ENCODE measurements around the gene DNMT3B.
"Not testable (repeated sequence)": the region's sequence is repeated elsewhere in the genome, so short reads cannot be mapped to it uniquely, and the experiment has no call there.

The DNMT3B gene

DNA sequence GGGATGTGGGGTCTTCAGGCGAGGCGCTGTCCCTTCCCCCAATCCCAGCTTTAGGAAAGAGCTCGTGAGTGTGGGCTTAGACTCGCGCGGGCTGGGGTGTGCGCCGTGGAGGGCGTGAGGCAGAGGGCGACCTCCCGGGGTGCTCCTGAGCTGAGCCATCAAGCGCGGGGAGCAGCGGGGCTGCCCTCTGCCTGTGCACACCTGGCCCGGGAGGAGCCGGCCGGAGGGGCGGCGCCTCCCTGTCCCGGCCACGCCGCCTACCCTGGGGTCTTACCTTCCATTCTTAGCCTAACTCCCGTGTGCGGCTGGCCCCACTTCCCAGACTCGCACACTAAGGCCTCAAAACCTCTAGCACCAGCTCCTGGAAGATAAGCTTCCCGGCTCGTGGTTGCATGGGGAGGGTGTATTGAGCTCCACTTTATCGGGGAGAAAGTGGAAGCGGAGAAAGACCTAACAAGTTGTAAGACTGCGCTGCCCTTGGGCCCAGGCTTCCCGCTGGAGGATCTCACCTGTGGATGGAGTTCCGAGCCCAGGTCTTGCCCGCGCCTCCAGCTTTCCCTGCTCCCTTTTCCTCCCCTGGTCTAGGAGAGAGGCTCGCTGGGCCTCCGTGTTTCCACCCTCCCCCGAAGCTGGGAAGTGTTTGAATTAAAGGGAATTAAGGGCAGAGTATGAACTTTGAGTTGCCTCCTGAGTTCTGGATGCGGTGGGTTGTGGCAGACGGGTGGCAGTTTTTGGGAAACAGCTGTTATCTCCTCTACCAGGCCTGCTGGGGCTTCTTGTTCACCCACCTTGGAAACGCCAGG lies 1.2 kb downstream of the DNMT3B start:
- peak; percentile 11 for DNase-seq (ENCODE audit: low spot score)

DNA sequence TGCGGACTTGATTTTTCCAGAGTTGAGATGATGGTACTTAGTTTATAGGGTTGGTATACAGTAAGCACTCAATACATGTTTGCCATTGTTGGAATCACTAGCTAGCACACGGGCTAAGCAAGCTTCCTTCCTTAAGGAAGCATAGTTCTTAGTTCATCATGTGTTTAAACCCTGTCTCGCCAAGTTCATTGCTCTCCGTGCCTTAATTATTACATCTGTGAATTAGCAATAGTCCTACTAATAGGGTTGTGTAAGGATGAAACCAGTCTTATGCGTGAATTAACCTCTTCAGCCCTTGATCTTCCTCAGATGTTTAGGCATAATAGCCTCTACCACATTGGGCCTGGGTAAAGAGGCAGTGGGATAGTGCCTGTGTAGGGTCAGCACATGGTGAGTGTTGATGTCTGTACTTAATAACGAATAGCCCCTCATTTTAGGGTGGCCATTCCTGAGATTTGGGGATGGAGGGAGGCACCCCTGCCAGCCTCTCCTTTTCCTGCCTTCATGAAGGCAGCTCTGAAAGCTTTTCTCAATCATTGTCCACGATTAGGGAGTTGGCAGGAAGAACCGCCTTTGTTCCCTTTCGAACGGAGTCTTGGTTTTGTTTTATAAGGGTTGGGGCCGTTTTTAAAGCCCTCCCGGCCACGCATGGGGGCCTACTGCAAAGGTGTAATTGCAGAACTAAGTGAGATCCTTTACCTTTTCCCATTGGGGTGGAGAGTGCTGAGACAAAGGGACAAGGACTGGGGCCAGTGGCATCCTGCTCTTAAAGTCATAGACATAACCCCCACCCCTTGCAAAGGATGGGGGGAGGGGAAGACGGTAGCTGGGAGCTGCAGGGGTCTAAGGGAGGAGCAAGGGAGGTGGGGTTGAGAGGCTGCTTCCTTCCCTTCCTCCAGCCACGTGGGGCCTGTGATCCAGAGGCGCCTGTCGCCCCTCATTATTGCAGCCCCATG lies 2.1 kb downstream of the DNMT3B start:
- DNase-seq (ENCODE audit: low spot score): no peak

DNA sequence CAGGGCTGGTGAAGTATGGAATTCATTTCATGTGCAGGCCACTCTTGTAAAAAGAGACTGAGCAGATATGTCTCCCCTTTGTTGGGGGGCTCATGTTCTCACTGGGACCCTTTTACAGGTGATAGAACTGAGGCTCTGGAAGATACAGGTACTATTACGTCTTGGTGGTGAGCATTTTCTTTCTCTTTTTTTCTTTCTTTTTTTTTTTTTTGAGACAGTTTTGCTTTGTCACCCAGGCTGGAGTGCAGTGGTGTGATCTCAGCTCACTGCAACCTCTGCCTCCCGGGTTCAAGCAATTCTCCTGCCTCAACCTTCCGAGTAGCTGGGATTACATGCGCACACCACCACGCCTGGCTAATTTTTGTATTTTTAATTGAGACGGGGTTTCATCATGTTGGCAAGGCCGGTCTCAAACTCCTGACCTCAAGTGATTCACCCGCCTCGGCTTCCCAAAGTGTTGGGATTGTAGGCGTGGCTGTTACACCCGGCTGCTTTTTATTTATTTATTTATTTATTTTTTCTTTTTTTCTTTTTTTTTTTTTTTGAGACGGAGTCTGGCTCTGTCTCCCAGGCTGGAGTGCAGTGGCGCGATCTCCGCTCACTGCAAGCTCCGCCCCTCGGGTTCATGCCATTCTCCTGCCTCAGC lies 3.2 kb downstream of the DNMT3B start:
- DNase-seq (ENCODE audit: low spot score): not testable (repeated sequence)

DNA sequence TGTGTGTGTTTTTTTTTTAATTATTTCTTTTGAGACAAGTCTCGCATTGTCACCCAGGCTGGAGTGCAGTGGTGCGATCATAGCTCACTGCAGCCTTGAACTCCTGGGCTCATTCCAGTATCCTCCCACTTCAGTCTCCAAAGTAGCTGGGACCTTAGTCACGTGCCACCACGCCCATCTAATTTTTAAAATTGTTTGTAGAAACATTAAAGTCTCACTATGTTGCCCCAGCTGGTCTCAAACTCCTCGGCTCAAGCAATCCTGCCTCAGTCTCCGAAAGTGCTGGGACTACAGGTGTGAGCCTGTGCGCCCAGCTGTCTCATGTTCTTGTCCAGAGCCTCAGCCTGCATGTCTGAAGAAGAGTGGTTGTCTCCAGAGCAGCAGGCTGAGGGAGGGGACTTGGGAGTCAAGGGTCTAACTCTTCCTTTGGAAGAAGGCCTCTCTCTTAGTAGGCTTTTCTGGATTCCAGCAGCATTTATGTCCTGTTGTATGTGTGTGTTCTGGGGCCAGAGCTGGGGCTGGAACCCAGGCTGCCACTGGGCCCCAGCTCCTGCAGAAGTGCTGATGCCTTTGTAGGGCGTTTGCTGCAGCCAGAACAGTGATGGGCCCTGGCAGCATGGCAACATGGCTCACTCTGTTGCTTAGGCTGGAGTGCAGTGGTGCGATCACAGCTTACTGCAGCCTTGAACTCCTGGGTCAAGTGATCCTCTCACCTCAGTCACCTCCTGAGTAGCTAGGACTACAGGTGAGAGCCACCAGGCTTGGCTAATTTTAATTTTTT lies 5.4 kb downstream of the DNMT3B start:
- DNase-seq (ENCODE audit: low spot score): no peak

DNA sequence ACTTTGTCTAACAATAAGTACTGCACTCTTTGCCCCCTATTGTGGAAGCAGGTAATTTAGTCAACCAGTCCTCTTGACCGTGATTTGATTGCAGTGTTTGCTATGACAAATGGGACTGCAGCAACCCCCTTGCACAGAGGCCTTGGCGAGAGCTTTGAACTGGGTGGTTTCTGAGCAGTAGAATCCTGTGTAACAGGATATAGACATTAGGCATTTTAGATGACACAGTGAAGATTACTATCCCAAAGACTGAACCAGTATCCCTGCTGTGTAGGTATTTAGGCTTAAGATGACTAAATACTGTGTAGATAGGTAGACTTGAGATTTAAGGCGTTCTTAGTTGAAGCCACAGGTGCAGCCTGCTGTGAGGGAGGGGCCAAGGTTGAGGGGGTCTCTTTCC lies 9.9 kb downstream of the DNMT3B start:
- DNase-seq (ENCODE audit: low spot score): no peak

DNA sequence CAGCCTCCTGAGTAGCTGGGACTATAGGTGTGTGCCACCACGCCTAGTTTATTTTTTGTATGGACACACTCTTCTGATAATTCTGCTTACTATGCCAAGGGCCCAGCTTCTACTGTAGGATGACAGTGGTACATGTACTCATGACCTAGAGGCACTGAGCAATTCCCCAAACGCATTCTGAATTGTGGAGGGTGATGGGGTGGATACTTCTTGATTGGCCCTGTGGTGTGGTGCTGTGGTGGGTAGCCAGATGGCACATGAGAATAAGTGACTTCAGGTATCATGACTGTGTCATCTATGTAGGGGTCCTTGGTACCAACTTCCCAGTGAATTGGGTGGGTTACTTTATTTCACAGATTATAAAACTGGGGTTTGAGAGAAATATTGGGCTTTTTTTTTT lies 11.0 kb downstream of the DNMT3B start:
- DNase-seq (ENCODE audit: low spot score): no peak

DNA sequence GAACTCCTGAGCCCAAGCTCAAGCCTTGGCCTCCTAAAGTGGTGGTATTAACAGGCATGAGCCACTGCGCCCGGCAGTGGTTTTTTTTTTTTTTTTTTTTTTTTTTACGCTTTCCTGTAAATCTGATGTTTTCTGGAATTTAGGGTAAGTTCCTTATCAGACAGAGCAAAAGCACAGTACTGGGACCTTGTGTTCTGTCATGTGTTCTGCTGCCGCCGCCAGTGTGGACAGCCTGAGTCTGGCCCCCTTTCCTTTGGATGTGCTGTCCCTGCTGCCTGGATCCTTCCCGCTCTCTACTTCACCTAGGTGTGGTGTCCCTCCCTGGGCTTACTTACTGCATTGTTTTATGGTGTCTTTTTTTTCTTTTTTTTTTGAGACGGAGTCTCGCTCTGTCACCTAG lies 11.7 kb downstream of the DNMT3B start:
- DNase-seq (ENCODE audit: low spot score): no peak

DNA sequence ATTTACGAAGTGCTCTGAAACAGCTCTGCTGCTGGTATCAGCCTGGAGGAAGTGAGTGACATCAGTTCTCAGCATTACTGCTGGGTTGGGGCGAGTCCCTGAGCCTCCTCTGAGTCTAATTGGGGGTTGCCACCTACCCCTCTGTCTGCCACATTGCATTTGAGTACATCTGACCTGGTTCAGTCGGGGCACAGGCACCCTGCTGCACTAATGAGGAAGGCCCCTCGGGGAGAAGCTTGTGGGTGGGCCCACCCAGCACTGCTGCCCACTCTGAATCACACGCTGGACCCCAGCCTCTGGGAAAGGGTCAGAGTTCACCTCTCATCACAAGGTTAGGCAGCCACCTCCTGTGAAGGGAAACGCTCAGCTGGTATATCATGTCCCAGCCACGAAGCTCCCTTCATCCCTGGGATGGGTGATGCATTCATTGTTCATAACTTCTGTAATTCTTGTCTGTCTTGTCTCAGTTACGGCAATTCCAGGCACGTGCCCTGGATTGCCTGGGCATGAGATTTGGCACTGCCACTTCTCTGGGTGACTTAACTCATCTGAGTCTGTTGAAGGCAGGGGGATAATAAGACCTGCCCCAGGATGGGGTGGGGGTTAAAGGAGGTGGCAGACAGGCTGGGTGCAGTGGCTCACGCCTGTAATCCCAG lies 13.3 kb downstream of the DNMT3B start:
- DNase-seq (ENCODE audit: low spot score): no peak

DNA sequence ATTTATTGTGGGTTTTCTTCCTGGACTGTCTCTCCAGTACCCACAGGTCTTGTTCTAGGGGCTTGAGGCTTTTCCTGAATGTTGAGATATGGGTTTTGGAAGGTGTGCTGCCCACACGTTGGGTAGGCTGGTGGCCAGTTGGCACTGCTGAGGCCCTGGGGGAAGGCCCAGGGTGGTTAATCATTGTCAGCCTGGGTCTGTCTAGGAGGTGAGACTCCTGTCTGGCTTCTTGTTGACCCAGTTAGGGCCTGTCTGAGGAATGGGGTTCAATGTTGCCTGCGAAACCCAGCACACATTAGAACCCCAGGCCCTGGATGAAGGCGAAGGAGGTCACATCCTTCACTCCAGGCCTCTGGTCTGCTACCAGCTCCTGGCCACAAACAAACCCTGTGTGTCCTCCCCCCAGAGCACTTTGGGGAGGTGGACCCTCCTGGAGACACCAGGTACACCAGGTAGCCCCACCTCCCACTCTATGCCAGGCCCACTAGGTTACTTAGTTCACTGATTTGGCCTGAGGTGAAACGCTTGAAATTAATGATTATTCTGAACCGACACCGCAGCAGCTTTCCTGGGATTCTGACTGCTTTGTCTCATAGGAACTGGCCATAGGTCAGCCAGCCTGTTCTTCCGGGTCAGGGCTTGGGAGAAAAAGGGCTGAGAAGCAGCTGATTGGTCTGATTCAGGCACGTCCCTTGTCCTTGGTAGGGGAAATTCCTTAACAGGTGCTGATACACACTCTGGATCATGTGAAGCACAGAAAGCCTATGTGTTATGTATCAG lies 15.2 kb downstream of the DNMT3B start:
- no peak for DNase-seq (ENCODE audit: low spot score)

DNA sequence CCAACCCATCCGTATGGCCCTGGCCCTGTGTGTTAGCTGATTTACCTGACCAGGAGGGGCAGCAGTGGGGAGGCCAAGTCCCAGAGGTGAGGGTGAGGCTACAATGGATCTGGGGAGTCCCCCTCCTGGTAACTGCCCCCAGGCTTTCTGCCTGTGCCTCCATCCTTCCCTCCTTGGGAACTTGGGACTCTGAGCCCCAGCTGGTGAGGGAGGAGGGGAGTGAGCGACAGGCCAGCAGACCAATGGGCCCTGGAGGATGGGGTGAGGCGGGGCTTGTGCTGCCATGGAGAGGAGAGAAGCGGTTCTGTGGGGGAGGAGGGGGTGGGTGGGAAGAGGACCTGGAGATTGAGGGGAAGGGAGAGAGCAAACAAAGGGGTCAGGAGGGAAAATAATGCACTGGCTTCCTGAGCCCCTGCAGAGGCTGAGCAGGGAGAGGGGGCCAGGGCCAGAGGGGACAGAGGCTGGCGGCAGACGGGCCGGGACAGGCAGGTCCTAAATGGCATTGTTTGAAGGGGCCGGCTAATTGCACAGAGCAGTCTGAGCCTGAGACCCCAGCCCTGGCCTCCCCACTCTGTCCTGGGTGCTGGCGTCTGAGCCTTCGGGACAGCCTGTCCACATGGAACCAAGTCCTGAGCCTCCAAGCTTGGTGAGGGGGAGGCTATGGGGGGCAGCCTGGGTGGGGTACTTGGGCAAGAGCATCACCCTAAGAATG lies 17.5 kb downstream of the DNMT3B start:
- no peak for DNase-seq (ENCODE audit: low spot score)

DNA sequence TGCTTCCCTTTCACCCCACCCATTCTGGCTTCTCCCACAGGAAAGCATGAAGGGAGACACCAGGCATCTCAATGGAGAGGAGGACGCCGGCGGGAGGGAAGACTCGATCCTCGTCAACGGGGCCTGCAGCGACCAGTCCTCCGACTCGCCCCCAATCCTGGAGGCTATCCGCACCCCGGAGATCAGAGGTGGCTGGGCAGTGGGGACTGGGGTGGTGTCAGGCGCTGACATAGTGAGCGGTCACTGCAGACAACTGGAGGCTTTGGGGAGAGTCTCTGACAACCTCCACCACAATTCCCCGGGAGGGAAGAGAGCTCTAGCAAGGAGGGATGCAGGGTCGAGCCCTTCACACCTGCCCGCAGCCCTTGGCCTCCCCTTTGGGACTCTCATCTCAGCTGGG lies 18.1 kb downstream of the DNMT3B start:
- no peak for DNase-seq (ENCODE audit: low spot score)

DNA sequence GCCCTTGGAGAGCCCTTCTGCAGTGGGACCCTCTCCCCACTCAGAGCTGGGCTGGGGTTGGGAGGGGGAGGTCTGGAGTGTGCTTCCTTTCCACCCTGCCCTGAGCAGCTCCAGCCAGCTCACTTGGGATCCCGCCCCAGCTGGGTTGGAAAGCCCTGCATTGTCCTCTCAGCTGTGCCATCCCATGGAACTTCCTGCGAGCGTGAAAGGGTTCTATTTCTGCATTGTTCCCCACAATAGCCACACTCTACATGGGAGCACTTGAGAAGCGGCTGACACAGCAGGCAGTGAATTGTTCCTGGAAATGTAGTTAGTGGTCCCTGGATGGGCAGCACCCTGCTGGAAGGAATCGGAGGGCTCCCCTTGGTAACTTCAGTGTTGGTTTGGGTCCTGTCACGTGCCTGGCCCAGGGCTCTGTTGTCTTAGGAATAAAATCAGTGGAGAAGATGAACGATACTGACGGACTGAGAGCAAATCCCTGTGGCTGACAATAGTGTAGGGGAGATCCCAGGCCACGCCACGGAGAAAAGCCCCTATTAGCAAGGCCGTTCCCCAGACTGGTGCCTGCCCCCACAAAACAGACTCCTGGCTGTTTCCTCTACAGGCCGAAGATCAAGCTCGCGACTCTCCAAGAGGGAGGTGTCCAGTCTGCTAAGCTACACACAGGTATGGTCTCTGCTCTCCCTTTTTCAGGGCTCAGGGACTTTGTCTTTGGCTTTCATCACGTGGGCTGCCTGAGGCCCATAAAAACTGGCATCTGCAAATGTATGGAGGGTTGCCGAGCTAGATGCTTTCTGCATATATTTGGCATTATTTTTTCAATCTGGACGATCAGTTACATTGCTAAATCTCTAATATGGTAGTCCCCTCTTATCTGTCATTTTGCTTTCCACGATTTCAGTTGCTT lies 18.8 kb downstream of the DNMT3B start:
- DNase-seq (ENCODE audit: low spot score): no peak

DNA sequence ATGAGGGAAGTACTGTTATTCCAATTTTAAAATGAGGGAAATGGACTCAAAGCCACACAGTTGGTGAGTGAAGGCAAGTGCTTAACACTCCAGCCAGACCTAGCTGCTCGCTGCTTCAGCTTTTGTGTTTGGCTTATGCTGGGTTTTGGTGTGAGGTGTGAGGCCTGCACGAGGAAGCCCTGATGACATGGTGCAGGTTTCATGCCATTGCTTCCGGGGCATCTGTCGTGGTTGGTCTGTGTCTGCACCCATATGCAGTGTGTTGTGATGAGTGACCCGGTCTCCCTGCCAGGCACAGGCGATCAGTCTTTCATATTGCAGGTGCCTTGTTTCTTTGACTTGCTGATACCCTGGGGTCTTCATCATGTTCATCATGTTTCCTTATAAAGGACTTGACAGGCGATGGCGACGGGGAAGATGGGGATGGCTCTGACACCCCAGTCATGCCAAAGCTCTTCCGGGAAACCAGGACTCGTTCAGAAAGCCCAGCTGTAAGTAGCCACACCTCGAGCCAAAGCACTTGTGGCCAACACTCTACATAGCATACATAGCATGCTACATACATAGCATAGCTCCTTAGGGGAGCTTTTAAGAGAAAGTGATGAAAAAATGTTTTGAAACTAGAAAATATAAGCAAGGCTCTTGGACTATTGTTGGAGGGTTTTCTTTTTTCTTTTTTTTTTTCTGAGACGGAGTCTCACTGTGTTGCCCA lies 22.3 kb downstream of the DNMT3B start:
- DNase-seq (ENCODE audit: low spot score): no peak

DNA sequence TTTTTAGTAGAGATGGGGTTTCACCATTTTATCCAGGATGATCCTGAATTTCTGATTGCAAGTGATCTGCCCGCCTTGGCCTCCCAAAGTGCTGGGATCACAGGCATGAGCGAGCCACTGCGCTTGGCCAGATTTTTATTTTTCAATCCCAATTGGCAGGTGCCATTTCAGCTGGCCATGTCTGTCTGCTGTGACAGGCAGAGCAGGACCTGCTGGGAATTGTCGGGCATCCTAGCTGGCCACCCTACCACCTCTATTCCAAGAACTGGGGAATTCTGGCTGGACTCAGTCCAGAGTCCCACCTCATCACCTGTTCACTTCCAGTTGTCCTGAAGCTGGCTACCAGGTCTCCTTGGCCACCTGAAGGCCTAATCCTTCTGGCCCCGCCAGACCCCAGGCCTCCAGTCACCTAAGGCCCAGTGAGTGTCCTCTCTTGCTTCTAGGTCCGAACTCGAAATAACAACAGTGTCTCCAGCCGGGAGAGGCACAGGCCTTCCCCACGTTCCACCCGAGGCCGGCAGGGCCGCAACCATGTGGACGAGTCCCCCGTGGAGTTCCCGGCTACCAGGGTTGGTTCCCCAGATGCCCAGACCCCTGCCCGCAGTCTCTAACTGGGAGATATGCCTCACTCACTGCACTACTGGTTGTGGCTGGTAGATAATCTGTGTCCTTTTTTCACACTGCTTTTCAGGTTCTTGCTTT lies 24.0 kb downstream of the DNMT3B start:
- no peak for DNase-seq (ENCODE audit: low spot score)

DNA sequence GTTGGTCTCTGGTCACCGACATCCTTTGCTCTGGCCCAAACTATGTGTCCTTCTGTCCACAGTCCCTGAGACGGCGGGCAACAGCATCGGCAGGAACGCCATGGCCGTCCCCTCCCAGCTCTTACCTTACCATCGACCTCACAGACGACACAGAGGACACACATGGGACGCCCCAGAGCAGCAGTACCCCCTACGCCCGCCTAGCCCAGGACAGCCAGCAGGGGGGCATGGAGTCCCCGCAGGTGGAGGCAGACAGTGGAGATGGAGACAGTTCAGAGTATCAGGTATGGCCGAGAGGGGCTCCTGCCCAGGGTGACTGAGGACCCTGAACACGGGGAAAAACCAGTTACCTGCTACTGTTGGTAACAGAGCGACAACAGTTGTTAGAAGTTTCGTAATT lies 25.0 kb downstream of the DNMT3B start:
- DNase-seq (ENCODE audit: low spot score): no peak

DNA sequence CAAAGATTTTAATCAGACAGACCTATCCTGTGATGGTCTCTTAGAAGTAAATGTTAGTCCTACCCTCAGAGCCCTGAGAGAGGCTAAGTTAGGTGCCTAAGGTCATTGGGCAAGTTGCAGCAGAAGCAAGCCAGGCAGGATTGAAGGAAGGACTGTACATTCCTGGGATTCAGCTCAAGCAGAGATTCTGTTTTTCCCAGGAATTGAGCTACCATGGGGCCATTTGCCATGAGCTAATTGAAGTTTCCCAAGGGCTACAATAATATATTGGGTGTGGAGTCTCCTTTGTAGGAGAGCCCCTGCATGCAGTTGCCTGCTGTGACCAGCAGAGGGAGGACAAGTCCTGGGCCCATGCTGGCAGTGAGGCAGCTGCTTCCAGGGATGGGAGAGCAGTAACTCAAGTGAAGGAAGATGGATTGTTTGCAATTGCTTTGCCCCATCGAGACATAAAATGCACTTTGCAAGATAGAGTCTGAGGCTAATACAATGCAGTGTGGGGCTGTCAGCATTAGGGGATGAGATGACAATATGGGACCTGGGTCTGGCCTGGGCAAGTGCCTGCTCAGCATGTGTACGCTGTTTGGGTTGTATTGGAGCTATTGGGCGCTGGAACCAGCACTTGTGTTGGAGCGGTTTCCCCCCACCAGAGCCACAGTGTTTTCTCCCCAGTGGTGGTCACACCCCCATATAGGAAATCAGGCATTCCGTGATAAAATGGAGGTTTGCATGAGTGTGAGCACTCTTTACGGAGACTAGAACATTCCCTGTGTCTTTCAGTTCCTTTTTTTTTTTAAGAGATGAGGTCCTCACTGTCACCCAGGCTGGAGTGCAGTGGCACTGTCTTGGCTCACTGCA lies 27.9 kb downstream of the DNMT3B start:
- DNase-seq (ENCODE audit: low spot score): peak; percentile 61

DNA sequence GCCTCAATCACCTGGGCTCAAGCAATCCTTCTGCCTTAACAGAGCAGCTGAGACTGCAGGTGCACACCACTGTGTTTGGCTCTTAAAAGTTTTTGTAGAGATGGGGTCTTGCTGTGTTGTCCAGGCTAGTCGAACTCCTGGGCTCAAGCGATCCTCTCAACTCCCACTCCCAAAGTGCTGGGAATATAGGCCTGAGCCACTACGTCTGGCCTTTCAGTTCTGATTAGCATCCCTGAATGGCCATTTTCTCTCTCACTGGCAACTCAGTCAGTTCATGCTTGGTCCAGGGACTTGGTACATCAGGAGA lies 28.5 kb downstream of the DNMT3B start:
- no peak for DNase-seq (ENCODE audit: low spot score)
